ENCODE measurements around the gene COMTD1. TPM values are rescaled to one million over a fixed set of nuclear protein-coding genes. Genes with fewer than 3 reads are reported as not detected.

The COMTD1 gene
- total RNA-seq, 4 donors from 2014 or later, result 3.2 to 59.7 (median 22.9) TPM

DNA sequence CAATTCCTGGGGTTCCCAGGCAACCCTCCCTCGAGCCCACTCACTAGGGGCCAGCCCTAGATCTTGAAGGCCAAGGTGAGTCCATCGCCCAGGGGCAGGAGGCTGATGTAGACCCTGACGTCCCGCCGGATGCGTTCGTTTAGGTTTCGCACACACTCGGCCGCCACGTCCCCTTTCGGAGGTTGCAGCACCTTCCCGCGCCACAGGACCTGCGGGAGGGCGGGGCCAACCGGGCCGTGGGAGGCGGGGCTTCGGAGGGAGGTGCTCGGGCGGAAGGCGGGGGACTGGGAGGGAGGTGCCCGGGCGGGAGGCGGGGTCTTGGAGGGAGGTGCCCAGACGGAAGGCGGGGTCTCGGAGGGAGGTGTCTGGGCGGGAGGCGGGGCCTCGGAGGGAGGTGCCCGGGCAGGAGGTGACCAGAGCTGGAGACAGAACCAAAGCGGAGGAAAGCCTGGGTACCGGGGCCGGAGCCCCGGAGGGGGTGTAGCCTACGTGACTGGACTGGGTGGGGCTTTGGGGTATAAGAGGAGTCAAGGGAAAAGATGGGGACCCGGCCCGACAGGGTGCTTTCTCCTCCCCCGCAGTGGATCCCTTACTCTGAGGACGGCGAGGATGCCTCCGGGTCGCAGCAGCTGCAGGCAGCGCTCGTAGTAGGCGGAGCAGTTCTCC is 1.6 kb downstream of the COMTD1 start:
- peak overlapping the region; percentile 84 to 88 for H3K27ac ChIP-seq
- peak overlapping the region; percentile 59 to 60 for H3K4me3 ChIP-seq
- peak; percentile 89 to 92 for DNase-seq
- intact Hi-C loops (cut with DNase I; ENCODE audit: low total_unique reads), result loop anchor here (10.0 kb wide), 2 partner anchors 129 to 969 kb away; a partner anchor contains a TSS
- H3K27me3 ChIP-seq, result no peaks in the 10 kb centered on the region
- H3K9me3 ChIP-seq, result no peaks in the 10 kb centered on the region
- TF ChIP-seq CTCF (IDR thresholded peaks at IDR 0.05) (no peak), POLR2A (IDR thresholded peaks at IDR 0.05) (peak in 1 of 2 donors; percentile 33)
- H3K36me3 ChIP-seq, result no peaks in the 10 kb centered on the region
- no peaks in the 10 kb centered on the region for H3K4me1 ChIP-seq

- H3K4me1 ChIP-seq, result no peaks in the 10 kb centered on the region
- peak overlapping the region; percentile 84 to 88 for H3K27ac ChIP-seq
- no peak for TF ChIP-seq CTCF (IDR thresholded peaks at IDR 0.05)
- TF ChIP-seq POLR2A (IDR thresholded peaks at IDR 0.05), result no peak
- H3K27me3 ChIP-seq, result no peaks in the 10 kb centered on the region
- no peaks in the 10 kb centered on the region for H3K36me3 ChIP-seq
- H3K4me3 ChIP-seq, result no peak overlapping the region
- no peaks in the 10 kb centered on the region for H3K9me3 ChIP-seq
- intact Hi-C loops (cut with DNase I; ENCODE audit: low total_unique reads), result loop anchor here (10.0 kb wide), 2 partner anchors 129 to 969 kb away; a partner anchor contains a TSS
- no peak for DNase-seq
These were observed 2.2 kb downstream of the COMTD1 start for GRCh38 chr10:75233444-75234016.

- TF ChIP-seq POLR2A (IDR thresholded peaks at IDR 0.05), result no peak
- TF ChIP-seq CTCF (IDR thresholded peaks at IDR 0.05), result no peak
- no peak overlapping the region for H3K4me3 ChIP-seq
- no peaks in the 10 kb centered on the region for H3K27me3 ChIP-seq
- H3K27ac ChIP-seq, result no peak overlapping the region
- intact Hi-C loops (cut with DNase I; ENCODE audit: low total_unique reads), result loop anchor here (10.0 kb wide), 2 partner anchors 127 to 967 kb away; a partner anchor contains a TSS
- no peak for DNase-seq
- peaks cover 0 to 2% of the 10 kb centered on the region in 2 donors for H3K4me1 ChIP-seq
- H3K36me3 ChIP-seq, result no peaks in the 10 kb centered on the region
- no peaks in the 10 kb centered on the region for H3K9me3 ChIP-seq
These were observed 3.8 kb downstream of the COMTD1 start for GRCh38 chr10:75231672-75232581.

GRCh38 chr10:75230600-75231038 is 5.1 kb downstream of the COMTD1 start:
- H3K27ac ChIP-seq, result peak overlapping the region in 1 of 2 donors; percentile 43
- no peaks in the 10 kb centered on the region for H3K9me3 ChIP-seq
- H3K27me3 ChIP-seq, result no peaks in the 10 kb centered on the region
- intact Hi-C loops (cut with DNase I; ENCODE audit: low total_unique reads), result loop anchor here (10.0 kb wide), 2 partner anchors 126 to 966 kb away; a partner anchor contains a TSS
- peaks cover 0 to 14% of the 10 kb centered on the region in 2 donors for H3K4me1 ChIP-seq
- H3K36me3 ChIP-seq, result no peaks in the 10 kb centered on the region
- no peak overlapping the region for H3K4me3 ChIP-seq
- peak; percentile 82 to 91 for DNase-seq
- TF ChIP-seq POLR2A (IDR thresholded peaks at IDR 0.05) (no peak), CTCF (IDR thresholded peaks at IDR 0.05) (peak; percentile 81 to 91 (median 89))

All from uterus (tissue), 4 donors.